Measurements from ENCODE around the gene PRSS16.

The PRSS16 gene

DNA sequence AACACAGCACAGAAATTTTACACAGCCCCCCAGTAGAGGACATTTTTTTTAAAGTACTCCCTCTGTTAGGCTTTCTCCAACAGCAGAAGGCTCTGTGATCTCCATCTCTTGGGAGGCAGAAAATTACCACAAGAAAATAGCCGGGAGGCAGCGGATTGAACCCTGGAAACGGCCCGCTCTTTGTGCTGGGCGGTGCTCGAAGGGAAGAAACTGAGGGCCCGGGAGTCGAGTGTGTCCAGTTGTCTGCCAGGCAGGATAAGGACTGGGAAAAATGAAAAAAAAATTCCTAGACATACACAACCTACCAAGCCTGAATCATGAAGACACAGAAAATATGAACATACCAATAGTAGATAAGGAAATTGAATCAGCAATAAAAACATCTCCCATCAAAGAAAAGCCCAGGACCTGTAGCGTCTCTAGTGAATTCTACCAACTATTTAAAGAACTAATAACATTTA is 33.1 kb downstream of the PRSS16 start:
- Histone ChIP-seq H3K27me3 (ENCODE audit: insufficient read depth, low read length) (no peaks in the 10 kb centered on the region), H2AFZ (ENCODE audit: low read length) (no peak overlapping the region), H3K9ac (ENCODE audit: low read length) (no peak overlapping the region), H3K36me3 (ENCODE audit: insufficient read depth, low read length) (no peaks in the 10 kb centered on the region), H4K20me1 (ENCODE audit: insufficient read depth, low read length) (no peaks in the 10 kb centered on the region), H3K4me2 (ENCODE audit: low read length) (no peak overlapping the region), H3K9me2 (ENCODE audit: low read depth, low read length) (no peaks in the 10 kb centered on the region), H3K27ac (ENCODE audit: low read depth, low read length, poor library complexity, severe bottlenecking) (no peak overlapping the region), H3K4me1 (ENCODE audit: insufficient read depth, low read length, severe bottlenecking) (no peaks in the 10 kb centered on the region), H3K4me3 (ENCODE audit: low read depth, low read length, poor library complexity, severe bottlenecking) (no peak overlapping the region), H3K9me3 (ENCODE audit: low read length) (no peaks in the 10 kb centered on the region), H3F3A (ENCODE audit: insufficient read depth, low read length) (no peaks in the 10 kb centered on the region), H3K79me2 (ENCODE audit: insufficient read depth, low read length) (no peaks in the 10 kb centered on the region)
- TF ChIP-seq EZH2 (IDR thresholded peaks at IDR 0.05; ENCODE audit: borderline replicate concordance, low read length) = no peak
- TF ChIP-seq CTCF (IDR thresholded peaks at IDR 0.05; ENCODE audit: low read length) = no peak

DNA sequence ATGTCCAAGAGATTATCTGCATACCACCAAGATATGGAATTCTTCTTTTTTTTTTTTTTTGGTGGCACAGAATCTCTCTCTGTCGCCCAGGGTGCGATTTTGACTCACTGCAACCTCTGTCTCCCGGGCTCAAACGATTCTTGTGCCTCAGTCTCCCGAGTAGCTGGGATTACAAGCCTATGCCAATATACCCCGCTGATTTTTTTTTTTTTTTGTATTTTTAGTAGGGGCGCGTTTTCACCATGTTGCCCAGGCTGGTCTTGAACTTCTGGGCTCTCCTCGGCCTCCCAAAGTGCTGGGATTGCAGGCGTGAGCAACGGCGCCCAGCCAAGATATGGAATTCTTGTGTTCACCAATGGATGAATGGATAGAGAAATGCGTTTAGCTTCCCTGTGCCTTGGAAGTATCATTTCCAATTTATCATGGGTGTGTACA is 33.6 kb downstream of the PRSS16 start:
- Histone ChIP-seq H3K4me1 (ENCODE audit: insufficient read depth, low read length, severe bottlenecking) (no peaks in the 10 kb centered on the region), H3K9ac (ENCODE audit: low read length) (no peak overlapping the region), H3K27ac (ENCODE audit: low read depth, low read length, poor library complexity, severe bottlenecking) (no peak overlapping the region), H3K4me3 (ENCODE audit: low read depth, low read length, poor library complexity, severe bottlenecking) (no peak overlapping the region), H4K20me1 (ENCODE audit: insufficient read depth, low read length) (no peaks in the 10 kb centered on the region), H3K79me2 (ENCODE audit: insufficient read depth, low read length) (no peaks in the 10 kb centered on the region), H3K9me2 (ENCODE audit: low read depth, low read length) (no peaks in the 10 kb centered on the region), H3K9me3 (ENCODE audit: low read length) (no peaks in the 10 kb centered on the region), H3F3A (ENCODE audit: insufficient read depth, low read length) (no peaks in the 10 kb centered on the region), H3K36me3 (ENCODE audit: insufficient read depth, low read length) (no peaks in the 10 kb centered on the region), H3K4me2 (ENCODE audit: low read length) (no peak overlapping the region), H3K27me3 (ENCODE audit: insufficient read depth, low read length) (no peaks in the 10 kb centered on the region), H2AFZ (ENCODE audit: low read length) (no peak overlapping the region)
- TF ChIP-seq EZH2 (IDR thresholded peaks at IDR 0.05; ENCODE audit: borderline replicate concordance, low read length) (no peak), CTCF (IDR thresholded peaks at IDR 0.05; ENCODE audit: low read length) (no peak)

DNA sequence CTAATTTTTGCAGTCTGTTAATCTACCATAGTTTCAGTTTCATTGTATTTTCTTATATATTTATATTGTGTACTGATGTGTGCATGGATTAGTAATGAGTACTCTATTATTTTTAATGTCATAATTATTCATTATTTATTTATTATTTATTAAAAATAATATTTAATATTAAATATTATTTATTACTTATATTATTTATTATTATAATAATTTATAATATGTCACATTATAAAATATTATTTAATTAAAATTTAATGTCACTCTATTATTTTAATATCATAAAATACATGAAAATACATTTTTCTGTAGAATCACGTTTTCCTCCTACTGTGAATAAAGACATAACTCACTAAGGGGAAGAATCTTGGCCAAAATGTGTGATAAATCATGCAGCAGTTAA is 34.1 kb downstream of the PRSS16 start:
- TF ChIP-seq CTCF (IDR thresholded peaks at IDR 0.05; ENCODE audit: low read length) = no peak
- no peak for TF ChIP-seq EZH2 (IDR thresholded peaks at IDR 0.05; ENCODE audit: borderline replicate concordance, low read length)
- no peaks in the 10 kb centered on the region for H4K20me1 ChIP-seq (ENCODE audit: insufficient read depth, low read length)
- H3K9me3 ChIP-seq (ENCODE audit: low read length) = no peaks in the 10 kb centered on the region
- H3K4me1 ChIP-seq (ENCODE audit: insufficient read depth, low read length, severe bottlenecking) = no peaks in the 10 kb centered on the region
- H3K27ac ChIP-seq (ENCODE audit: low read depth, low read length, poor library complexity, severe bottlenecking) = no peak overlapping the region
- H3K27me3 ChIP-seq (ENCODE audit: insufficient read depth, low read length) = no peaks in the 10 kb centered on the region
- no peak overlapping the region for H3K9ac ChIP-seq (ENCODE audit: low read length)
- H3K79me2 ChIP-seq (ENCODE audit: insufficient read depth, low read length) = no peaks in the 10 kb centered on the region
- H3K4me3 ChIP-seq (ENCODE audit: low read depth, low read length, poor library complexity, severe bottlenecking) = no peak overlapping the region
- no peak overlapping the region for H2AFZ ChIP-seq (ENCODE audit: low read length)
- H3K9me2 ChIP-seq (ENCODE audit: low read depth, low read length) = no peaks in the 10 kb centered on the region
- H3F3A ChIP-seq (ENCODE audit: insufficient read depth, low read length) = no peaks in the 10 kb centered on the region
- H3K4me2 ChIP-seq (ENCODE audit: low read length) = no peak overlapping the region
- no peaks in the 10 kb centered on the region for H3K36me3 ChIP-seq (ENCODE audit: insufficient read depth, low read length)
